Sigmoid colon (tissue), 4 donors: ENCODE data around the gene STN1.

Experiments used
- CTCF ChIP-seq, 4 experiments: fragments of 450-650 bp in 3 of 4; fragments of 200-600 bp in 1 of 4; IDR thresholded peaks; one replicate each; pipeline ENCODE4 v1.5.1; 2016 to 2019; ENCODE audit warnings: antibody characterized with exemption in 4 of 4, mild to moderate bottlenecking in 3 of 4, moderate library complexity in 2 of 4
- EP300 ChIP-seq, 4 donors: sonication (generic); formaldehyde crosslinking; IDR thresholded peaks; one replicate each; pipeline ENCODE4 v1.6.1; 2017; ENCODE audit warnings: antibody characterized with exemption in 4 of 4
- POLR2A ChIP-seq, 2 donors: fragments of 450-650 bp; IDR thresholded peaks; one replicate each; pipeline ENCODE4 v1.6.1; 2016; ENCODE audit warnings: antibody characterized with exemption in 2 of 2, mild to moderate bottlenecking in 2 of 2, moderate library complexity in 2 of 2
- POLR2AphosphoS5 ChIP-seq, 4 donors: sonication (generic); formaldehyde crosslinking; IDR thresholded peaks; one replicate each; pipeline ENCODE4 v1.6.1; 2017; ENCODE audit warnings: antibody characterized with exemption in 4 of 4

- TF ChIP-seq CTCF (IDR thresholded peaks at IDR 0.05) (no peak), POLR2A (IDR thresholded peaks at IDR 0.05) (no peak), EP300 (IDR thresholded peaks at IDR 0.05) (no peak), POLR2AphosphoS5 (IDR thresholded peaks at IDR 0.05) (no peak)
These were observed 12.5 kb upstream of the STN1 start for GRCh38 chr10:103930449-103930848.
